ENCODE results near the gene TMEM139. TPM values are rescaled to one million over a fixed set of nuclear protein-coding genes. Genes with fewer than 3 reads are reported as not detected.
A peak's percentile ranks its signal among the peaks of the same experiment; 100 is the strongest.

TMEM139 gene
- total and polyA plus RNA-seq, 3 experiments from 2014 or later, result 0.84 to 0.90 (median 0.87) TPM

GRCh38 chr7:143248761-143249354 lies 35.9 kb upstream of the TMEM139 start:
- peaks cover 10 to 29% (median 14%) of the 10 kb centered on the region in 3 donors for H3K36me3 Mint-ChIP-seq
- no peak overlapping the region for H3K27ac ChIP-seq (ENCODE audit: low read depth, low read length)
- no peaks in the 10 kb centered on the region for H3K9me3 ChIP-seq (ENCODE audit: low read length)
- no peaks in the 10 kb centered on the region for H3K27me3 ChIP-seq (ENCODE audit: insufficient read depth, low read length, poor library complexity, severe bottlenecking)
- H3K4me1 ChIP-seq (ENCODE audit: insufficient read depth, low read length), result peaks cover 72% of the 10 kb centered on the region
- peak overlapping the region in 5 of 8 donors; percentile 23 to 86 (median 60) for H3K27ac Mint-ChIP-seq
- H3K36me3 ChIP-seq (ENCODE audit: insufficient read depth, low read length), result no peaks in the 10 kb centered on the region
- no peaks in the 10 kb centered on the region for H3K27me3 Mint-ChIP-seq
- POLR2A ChIA-PET, result interaction anchor here (0.6 to 3.0 kb wide), 4 partner anchors 15 to 140 kb away, joined by 3 to 10 read pairs (median 6); partner anchors contain the start of genes CASP2 and GSTK1
- no peak for DNase-seq
- peaks cover 84 to 99% (median 97%) of the 10 kb centered on the region in 3 donors for H3K4me1 Mint-ChIP-seq
- H3K9me3 Mint-ChIP-seq, result peaks cover 10 to 20% (median 17%) of the 10 kb centered on the region in 5 donors
- CTCF ChIA-PET, result interaction anchor here (1.4 to 2.7 kb wide), 5 partner anchors 8 to 168 kb away, joined by 4 to 21 read pairs (median 6); partner anchors contain the start of gene GSTK1
- H3K4me3 Mint-ChIP-seq, result peak overlapping the region in 3 of 7 donors; percentile 12 to 19 (median 19)
- H3K4me3 ChIP-seq (ENCODE audit: low read length), result no peak overlapping the region

- peaks cover 11 to 29% (median 14%) of the 10 kb centered on the region in 3 donors for H3K36me3 Mint-ChIP-seq
- no peaks in the 10 kb centered on the region for H3K36me3 ChIP-seq (ENCODE audit: insufficient read depth, low read length)
- H3K4me3 ChIP-seq (ENCODE audit: low read length), result peak overlapping the region; percentile 20
- no peaks in the 10 kb centered on the region for H3K9me3 ChIP-seq (ENCODE audit: low read length)
- peak overlapping the region in 7 of 8 donors; percentile 1 to 81 (median 62) for H3K27ac Mint-ChIP-seq
- DNase-seq, result no peak
- peaks cover 69% of the 10 kb centered on the region for H3K4me1 ChIP-seq (ENCODE audit: insufficient read depth, low read length)
- POLR2A ChIA-PET, result interaction anchor here (0.6 to 3.0 kb wide), 7 partner anchors 13 to 452 kb away, joined by 3 to 10 read pairs (median 4); partner anchors contain the start of genes CASP2 and GSTK1
- H3K27ac ChIP-seq (ENCODE audit: low read depth, low read length), result no peak overlapping the region
- H3K4me1 Mint-ChIP-seq, result peaks cover 83 to 97% (median 97%) of the 10 kb centered on the region in 3 donors
- H3K27me3 ChIP-seq (ENCODE audit: insufficient read depth, low read length, poor library complexity, severe bottlenecking), result no peaks in the 10 kb centered on the region
- H3K4me3 Mint-ChIP-seq, result peak overlapping the region in 6 of 7 donors; percentile 28 to 61 (median 40)
- H3K27me3 Mint-ChIP-seq, result no peaks in the 10 kb centered on the region
- CTCF ChIA-PET, result interaction anchor here (0.6 to 2.7 kb wide), 8 partner anchors 9 to 172 kb away, joined by 3 to 21 read pairs (median 4); no protein-coding TSS in a partner anchor
- H3K9me3 Mint-ChIP-seq, result peaks cover 12 to 20% (median 18%) of the 10 kb centered on the region in 5 donors
Measured at GRCh38 chr7:143250199-143250598, 34.6 kb upstream of the TMEM139 start.

GRCh38 chr7:143250822-143251221 lies 33.9 kb upstream of the TMEM139 start:
- Mint-ChIP-seq H3K9me3 (peaks cover 12 to 20% (median 18%) of the 10 kb centered on the region in 5 donors), H3K27me3 (no peaks in the 10 kb centered on the region)
- peaks cover 69% of the 10 kb centered on the region for H3K4me1 ChIP-seq (ENCODE audit: insufficient read depth, low read length)

GRCh38 chr7:143252006-143252405 lies 32.8 kb upstream of the TMEM139 start:
- DNase-seq, result peak in 1 of 5 donors; percentile 14
- H3K36me3 ChIP-seq (ENCODE audit: insufficient read depth, low read length), result no peaks in the 10 kb centered on the region
- Mint-ChIP-seq H3K36me3 (peaks cover 11 to 25% (median 14%) of the 10 kb centered on the region in 3 donors), H3K27ac (peak overlapping the region; percentile 1 to 79 (median 60)), H3K4me1 (peaks cover 82 to 97% (median 97%) of the 10 kb centered on the region in 3 donors), H3K4me3 (peak overlapping the region in 6 of 7 donors; percentile 28 to 60 (median 50)), H3K27me3 (no peaks in the 10 kb centered on the region), H3K9me3 (peaks cover 11 to 20% (median 18%) of the 10 kb centered on the region in 5 donors)
- H3K27ac ChIP-seq (ENCODE audit: low read depth, low read length), result no peak overlapping the region
- peaks cover 67% of the 10 kb centered on the region for H3K4me1 ChIP-seq (ENCODE audit: insufficient read depth, low read length)
- CTCF ChIA-PET, result interaction anchor here (1.5 to 1.9 kb wide), 2 partner anchors 12 to 27 kb away, joined by 4 to 7 read pairs; no protein-coding TSS in a partner anchor
- POLR2A ChIA-PET, result interaction anchor here (0.5 to 1.0 kb wide), 2 partner anchors 11 to 467 kb away, joined by 4 read pairs; partner anchors contain the start of gene GSTK1
- no peaks in the 10 kb centered on the region for H3K9me3 ChIP-seq (ENCODE audit: low read length)
- no peak overlapping the region for H3K4me3 ChIP-seq (ENCODE audit: low read length)
- H3K27me3 ChIP-seq (ENCODE audit: insufficient read depth, low read length, poor library complexity, severe bottlenecking), result no peaks in the 10 kb centered on the region

More at GRCh38 chr7:143250822-143251221, 33.9 kb upstream of the TMEM139 start:
- peak overlapping the region; percentile 28 to 61 (median 47) for H3K4me3 Mint-ChIP-seq
- Histone ChIP-seq H3K27me3 (ENCODE audit: insufficient read depth, low read length, poor library complexity, severe bottlenecking) (no peaks in the 10 kb centered on the region), H3K9me3 (ENCODE audit: low read length) (no peaks in the 10 kb centered on the region), H3K4me3 (ENCODE audit: low read length) (no peak overlapping the region), H3K27ac (ENCODE audit: low read depth, low read length) (no peak overlapping the region), H3K36me3 (ENCODE audit: insufficient read depth, low read length) (no peaks in the 10 kb centered on the region)
- ChIA-PET POLR2A (interaction anchor here (0.6 to 3.0 kb wide), 4 partner anchors 13 to 157 kb away, joined by 4 to 10 read pairs (median 6); partner anchors contain the start of genes CASP2 and GSTK1), CTCF (interaction anchor here (0.6 to 2.7 kb wide), 9 partner anchors 8 to 171 kb away, joined by 3 to 21 read pairs (median 4); no protein-coding TSS in a partner anchor)
- peak overlapping the region; percentile 1 to 81 (median 48) for H3K27ac Mint-ChIP-seq
- DNase-seq, result peak in 2 of 5 donors; percentile 68 to 81
- H3K36me3 Mint-ChIP-seq, result peaks cover 11 to 29% (median 14%) of the 10 kb centered on the region in 3 donors
- peaks cover 83 to 97% (median 97%) of the 10 kb centered on the region in 3 donors for H3K4me1 Mint-ChIP-seq

GRCh38 chr7:143255564-143255963 lies 29.2 kb upstream of the TMEM139 start:
- ChIA-PET CTCF (interaction anchor here (0.7 to 4.7 kb wide), 7 partner anchors 11 to 124 kb away, joined by 3 to 69 read pairs (median 4); partner anchors contain the start of gene CASP2), POLR2A (interaction anchor here (1.1 kb wide), 1 partner anchor 24 kb away, joined by 6 read pairs; no protein-coding TSS in a partner anchor)
- no peak for DNase-seq
- no peaks in the 10 kb centered on the region for H3K27me3 ChIP-seq (ENCODE audit: insufficient read depth, low read length, poor library complexity, severe bottlenecking)
- peaks cover 5 to 11% (median 8%) of the 10 kb centered on the region in 3 donors for H3K36me3 Mint-ChIP-seq
- peaks cover 6 to 13% (median 8%) of the 10 kb centered on the region in 5 donors for H3K9me3 Mint-ChIP-seq
- H3K4me1 ChIP-seq (ENCODE audit: insufficient read depth, low read length), result peaks cover 75% of the 10 kb centered on the region
- no peaks in the 10 kb centered on the region for H3K27me3 Mint-ChIP-seq
- peaks cover 71 to 91% (median 91%) of the 10 kb centered on the region in 3 donors for H3K4me1 Mint-ChIP-seq
- no peaks in the 10 kb centered on the region for H3K9me3 ChIP-seq (ENCODE audit: low read length)
- H3K4me3 Mint-ChIP-seq, result peak overlapping the region in 3 of 7 donors; percentile 13 to 43 (median 23)
- no peak overlapping the region for H3K4me3 ChIP-seq (ENCODE audit: low read length)
- H3K27ac Mint-ChIP-seq, result peak overlapping the region in 7 of 8 donors; percentile 5 to 85 (median 75)
- H3K36me3 ChIP-seq (ENCODE audit: insufficient read depth, low read length), result no peaks in the 10 kb centered on the region
- H3K27ac ChIP-seq (ENCODE audit: low read depth, low read length), result no peak overlapping the region

GRCh38 chr7:143256325-143256724 lies 28.4 kb upstream of the TMEM139 start:
- CTCF ChIA-PET, result interaction anchor here (0.9 to 4.7 kb wide), 6 partner anchors 10 to 124 kb away, joined by 3 to 69 read pairs (median 5); no protein-coding TSS in a partner anchor
- H3K4me1 ChIP-seq (ENCODE audit: insufficient read depth, low read length), result peaks cover 69% of the 10 kb centered on the region
- no peak for DNase-seq
- no peak overlapping the region for H3K27ac ChIP-seq (ENCODE audit: low read depth, low read length)
- Mint-ChIP-seq H3K4me3 (peak overlapping the region in 2 of 7 donors; percentile 1 to 10), H3K27ac (peak overlapping the region; percentile 12 to 89 (median 72)), H3K27me3 (no peaks in the 10 kb centered on the region), H3K4me1 (peaks cover 64 to 89% (median 83%) of the 10 kb centered on the region in 3 donors), H3K36me3 (peaks cover 5 to 11% (median 8%) of the 10 kb centered on the region in 3 donors), H3K9me3 (peaks cover 6 to 13% (median 8%) of the 10 kb centered on the region in 5 donors)
- POLR2A ChIA-PET, result interaction anchor here (1.3 kb wide), 1 partner anchor 32 kb away, joined by 3 read pairs; the partner anchor contains the start of gene CASP2
- H3K9me3 ChIP-seq (ENCODE audit: low read length), result no peaks in the 10 kb centered on the region
- H3K4me3 ChIP-seq (ENCODE audit: low read length), result no peak overlapping the region
- H3K27me3 ChIP-seq (ENCODE audit: insufficient read depth, low read length, poor library complexity, severe bottlenecking), result no peaks in the 10 kb centered on the region
- H3K36me3 ChIP-seq (ENCODE audit: insufficient read depth, low read length), result no peaks in the 10 kb centered on the region

GRCh38 chr7:143256932-143257331 lies 27.8 kb upstream of the TMEM139 start:
- H3K4me3 Mint-ChIP-seq, result peak overlapping the region in 1 of 7 donors; percentile 46
- Histone ChIP-seq H3K4me1 (ENCODE audit: insufficient read depth, low read length) (peaks cover 63% of the 10 kb centered on the region), H3K9me3 (ENCODE audit: low read length) (no peaks in the 10 kb centered on the region), H3K4me3 (ENCODE audit: low read length) (no peak overlapping the region), H3K27ac (ENCODE audit: low read depth, low read length) (no peak overlapping the region), H3K36me3 (ENCODE audit: insufficient read depth, low read length) (no peaks in the 10 kb centered on the region), H3K27me3 (ENCODE audit: insufficient read depth, low read length, poor library complexity, severe bottlenecking) (no peaks in the 10 kb centered on the region)
- H3K27me3 Mint-ChIP-seq, result no peaks in the 10 kb centered on the region
- H3K27ac Mint-ChIP-seq, result peak overlapping the region in 7 of 8 donors; percentile 12 to 89 (median 69)
- peaks cover 5 to 8% (median 6%) of the 10 kb centered on the region in 3 donors for H3K36me3 Mint-ChIP-seq
- H3K9me3 Mint-ChIP-seq, result peaks cover 6 to 10% (median 7%) of the 10 kb centered on the region in 5 donors
- no peak for DNase-seq
- peaks cover 60 to 89% (median 83%) of the 10 kb centered on the region in 3 donors for H3K4me1 Mint-ChIP-seq
- ChIA-PET CTCF (interaction anchor here (1.1 to 4.7 kb wide), 3 partner anchors 9 to 52 kb away, joined by 3 to 69 read pairs (median 6); no protein-coding TSS in a partner anchor), POLR2A (interaction anchor here (1.3 kb wide), 1 partner anchor 31 kb away, joined by 3 read pairs; the partner anchor contains the start of gene CASP2)
